SJCRH30 (cell line): ENCODE results near the gene PACS1. TPM values are rescaled to one million over a fixed set of nuclear protein-coding genes. Genes with fewer than 3 reads are reported as not detected.

Experiments used
- DNase-seq, 2 experiments: peaks; one replicate each; pipeline ENCODE4 v3.0.0-alpha.2; 2015 to 2020
- H3K27ac ChIP-seq: fragments of 250-450 bp; sonication (Bioruptor Pico); 2 replicates; pipeline ENCODE4 v1.5.1; 2020; ENCODE audit warnings: mild to moderate bottlenecking, moderate library complexity
- H3K27me3 ChIP-seq: fragments of 250-450 bp; sonication (Bioruptor Pico); 2 replicates; pipeline ENCODE4 v1.5.1; 2020; ENCODE audit warnings: mild to moderate bottlenecking, moderate library complexity
- H3K36me3 ChIP-seq: fragments of 250-450 bp; sonication (Bioruptor Pico); 2 replicates; pipeline ENCODE4 v1.5.1; 2020; ENCODE audit warnings: mild to moderate bottlenecking, moderate library complexity
- H3K4me1 ChIP-seq: fragments of 250-450 bp; sonication (Bioruptor Pico); 2 replicates; pipeline ENCODE4 v1.5.1; 2020; ENCODE audit warnings: mild to moderate bottlenecking, moderate library complexity
- H3K4me3 ChIP-seq: fragments of 250-450 bp; sonication (Bioruptor Pico); 2 replicates; pipeline ENCODE4 v1.5.1; 2020; ENCODE audit warnings: mild to moderate bottlenecking, moderate library complexity
- H3K9me3 ChIP-seq: fragments of 250-450 bp; sonication (Bioruptor Pico); replicated peaks from 2 replicates; pipeline ENCODE4 v1.5.1; 2020; ENCODE audit warnings: mild to moderate bottlenecking, moderate library complexity
- total RNA-seq: library from RNA; depleted of rRNA; stranded (reverse); fragments of >200 nt; shearing (Covaris generic); gene quantifications from 2 replicates; pipeline ENCODE4 v1.2.3, GENCODE V29; 2014

Gene PACS1
- total RNA-seq, 1 experiment from 2014 or later, result 11.8 TPM

GRCh38 chr11:66230156-66230555 lies 160.1 kb downstream of the PACS1 start:
- no peak for DNase-seq
- H3K4me3 ChIP-seq, result no peak overlapping the region
- H3K9me3 ChIP-seq, result no peaks in the 10 kb centered on the region
- H3K27me3 ChIP-seq, result no peaks in the 10 kb centered on the region
- H3K27ac ChIP-seq, result no peak overlapping the region
- H3K4me1 ChIP-seq, result no peaks in the 10 kb centered on the region
- peaks cover 2% of the 10 kb centered on the region; the same call in 1 of the 2 replicates for H3K36me3 ChIP-seq

GRCh38 chr11:66230978-66231377 lies 160.9 kb downstream of the PACS1 start:
- H3K9me3 ChIP-seq, result no peaks in the 10 kb centered on the region
- no peaks in the 10 kb centered on the region for H3K27me3 ChIP-seq
- no peak overlapping the region for H3K27ac ChIP-seq
- H3K36me3 ChIP-seq, result peaks cover 2% of the 10 kb centered on the region; the same call in 1 of the 2 replicates
- DNase-seq, result no peak
- no peak overlapping the region for H3K4me3 ChIP-seq
- no peaks in the 10 kb centered on the region for H3K4me1 ChIP-seq

- DNase-seq, result no peak
- Histone ChIP-seq H3K27me3 (no peaks in the 10 kb centered on the region), H3K27ac (no peak overlapping the region), H3K4me1 (no peaks in the 10 kb centered on the region), H3K36me3 (peaks cover 2% of the 10 kb centered on the region; the same call in 1 of the 2 replicates), H3K4me3 (no peak overlapping the region), H3K9me3 (no peaks in the 10 kb centered on the region)
Observed at GRCh38 chr11:66231561-66231960, 161.5 kb downstream of the PACS1 start.

GRCh38 chr11:66232769-66233168 lies 162.7 kb downstream of the PACS1 start:
- Histone ChIP-seq H3K9me3 (no peaks in the 10 kb centered on the region), H3K27ac (no peak overlapping the region), H3K4me1 (no peaks in the 10 kb centered on the region), H3K4me3 (no peak overlapping the region), H3K36me3 (peaks cover 2% of the 10 kb centered on the region; the same call in 1 of the 2 replicates), H3K27me3 (no peaks in the 10 kb centered on the region)
- no peak for DNase-seq

- Histone ChIP-seq H3K27me3 (no peaks in the 10 kb centered on the region), H3K36me3 (peaks cover 2% of the 10 kb centered on the region; the same call in 1 of the 2 replicates), H3K27ac (no peak overlapping the region), H3K9me3 (no peaks in the 10 kb centered on the region), H3K4me1 (no peaks in the 10 kb centered on the region), H3K4me3 (no peak overlapping the region)
- DNase-seq, result no peak
Observed at GRCh38 chr11:66233301-66233700, 163.2 kb downstream of the PACS1 start.

- Histone ChIP-seq H3K27me3 (no peaks in the 10 kb centered on the region), H3K36me3 (peaks cover 2% of the 10 kb centered on the region; the same call in 1 of the 2 replicates), H3K4me3 (no peak overlapping the region), H3K27ac (no peak overlapping the region), H3K9me3 (no peaks in the 10 kb centered on the region), H3K4me1 (no peaks in the 10 kb centered on the region)
- DNase-seq, result no peak
Observed at GRCh38 chr11:66235141-66235540, 165.1 kb downstream of the PACS1 start.

GRCh38 chr11:66237867-66238266 lies 167.8 kb downstream of the PACS1 start:
- no peaks in the 10 kb centered on the region for H3K4me1 ChIP-seq
- H3K36me3 ChIP-seq, result peaks cover 2% of the 10 kb centered on the region; the same call in 1 of the 2 replicates
- no peak overlapping the region for H3K4me3 ChIP-seq
- H3K9me3 ChIP-seq, result no peaks in the 10 kb centered on the region
- H3K27ac ChIP-seq, result no peak overlapping the region
- DNase-seq, result no peak
- H3K27me3 ChIP-seq, result no peaks in the 10 kb centered on the region

GRCh38 chr11:66238786-66239413 lies 168.8 kb downstream of the PACS1 start:
- Histone ChIP-seq H3K4me1 (no peaks in the 10 kb centered on the region), H3K9me3 (no peaks in the 10 kb centered on the region), H3K27ac (no peak overlapping the region), H3K4me3 (no peak overlapping the region), H3K27me3 (no peaks in the 10 kb centered on the region), H3K36me3 (no peaks in the 10 kb centered on the region; the same call in 1 of the 2 replicates)
- DNase-seq, result no peak

GRCh38 chr11:66239511-66239910 lies 169.4 kb downstream of the PACS1 start:
- Histone ChIP-seq H3K27me3 (no peaks in the 10 kb centered on the region), H3K36me3 (no peaks in the 10 kb centered on the region; the same call in 1 of the 2 replicates), H3K27ac (no peak overlapping the region), H3K4me3 (no peak overlapping the region), H3K9me3 (no peaks in the 10 kb centered on the region), H3K4me1 (no peaks in the 10 kb centered on the region)
- DNase-seq, result no peak

- H3K27ac ChIP-seq, result no peak overlapping the region
- H3K36me3 ChIP-seq, result no peaks in the 10 kb centered on the region
Observed at GRCh38 chr11:66239998-66240780, 170.1 kb downstream of the PACS1 start.

GRCh38 chr11:66240781-66241136 lies 170.7 kb downstream of the PACS1 start:
- H3K9me3 ChIP-seq, result no peaks in the 10 kb centered on the region
- H3K27me3 ChIP-seq, result no peaks in the 10 kb centered on the region
- no peak overlapping the region for H3K27ac ChIP-seq
- H3K4me3 ChIP-seq, result no peak overlapping the region
- no peaks in the 10 kb centered on the region for H3K4me1 ChIP-seq
- no peaks in the 10 kb centered on the region for H3K36me3 ChIP-seq
- no peak for DNase-seq

More at GRCh38 chr11:66239998-66240780, 170.1 kb downstream of the PACS1 start:
- H3K4me3 ChIP-seq, result no peak overlapping the region
- no peaks in the 10 kb centered on the region for H3K9me3 ChIP-seq
- no peak for DNase-seq
- no peaks in the 10 kb centered on the region for H3K27me3 ChIP-seq
- H3K4me1 ChIP-seq, result no peaks in the 10 kb centered on the region

- Histone ChIP-seq H3K4me1 (no peaks in the 10 kb centered on the region), H3K4me3 (no peak overlapping the region), H3K27ac (no peak overlapping the region), H3K9me3 (no peaks in the 10 kb centered on the region), H3K27me3 (no peaks in the 10 kb centered on the region), H3K36me3 (no peaks in the 10 kb centered on the region)
- DNase-seq, result no peak
Observed at GRCh38 chr11:66242095-66242765, 172.2 kb downstream of the PACS1 start.

- no peak overlapping the region for H3K27ac ChIP-seq
- no peaks in the 10 kb centered on the region for H3K27me3 ChIP-seq
- no peaks in the 10 kb centered on the region for H3K4me1 ChIP-seq
- no peaks in the 10 kb centered on the region for H3K9me3 ChIP-seq
- no peaks in the 10 kb centered on the region for H3K36me3 ChIP-seq
- no peak for DNase-seq
- H3K4me3 ChIP-seq, result no peak overlapping the region
Observed at GRCh38 chr11:66243782-66244535, 173.9 kb downstream of the PACS1 start.

- no peaks in the 10 kb centered on the region for H3K4me1 ChIP-seq
- H3K9me3 ChIP-seq, result no peaks in the 10 kb centered on the region
- no peaks in the 10 kb centered on the region for H3K27me3 ChIP-seq
- H3K27ac ChIP-seq, result no peak overlapping the region
- H3K4me3 ChIP-seq, result no peak overlapping the region
- DNase-seq, result no peak
- H3K36me3 ChIP-seq, result no peaks in the 10 kb centered on the region; the same call in 1 of the 2 replicates
Observed at GRCh38 chr11:66247295-66247694, 177.2 kb downstream of the PACS1 start.
